Sigmoid colon (tissue), 4 donors: ENCODE results near the gene STEAP1.
"Not testable (repeated sequence)": the region's sequence is repeated elsewhere in the genome, so short reads cannot be mapped to it uniquely, and the experiment has no call there.

Experiments used
- CTCF ChIP-seq, 4 experiments: fragments of 450-650 bp in 3 of 4; fragments of 200-600 bp in 1 of 4; IDR thresholded peaks; one replicate each; pipeline ENCODE4 v1.5.1; 2016 to 2019; ENCODE audit warnings: antibody characterized with exemption in 4 of 4, mild to moderate bottlenecking in 3 of 4, moderate library complexity in 2 of 4
- EP300 ChIP-seq, 4 donors: sonication (generic); formaldehyde crosslinking; IDR thresholded peaks; one replicate each; pipeline ENCODE4 v1.6.1; 2017; ENCODE audit warnings: antibody characterized with exemption in 4 of 4
- POLR2A ChIP-seq, 2 donors: fragments of 450-650 bp; IDR thresholded peaks; one replicate each; pipeline ENCODE4 v1.6.1; 2016; ENCODE audit warnings: antibody characterized with exemption in 2 of 2, mild to moderate bottlenecking in 2 of 2, moderate library complexity in 2 of 2
- POLR2AphosphoS5 ChIP-seq, 4 donors: sonication (generic); formaldehyde crosslinking; IDR thresholded peaks; one replicate each; pipeline ENCODE4 v1.6.1; 2017; ENCODE audit warnings: antibody characterized with exemption in 4 of 4

DNA sequence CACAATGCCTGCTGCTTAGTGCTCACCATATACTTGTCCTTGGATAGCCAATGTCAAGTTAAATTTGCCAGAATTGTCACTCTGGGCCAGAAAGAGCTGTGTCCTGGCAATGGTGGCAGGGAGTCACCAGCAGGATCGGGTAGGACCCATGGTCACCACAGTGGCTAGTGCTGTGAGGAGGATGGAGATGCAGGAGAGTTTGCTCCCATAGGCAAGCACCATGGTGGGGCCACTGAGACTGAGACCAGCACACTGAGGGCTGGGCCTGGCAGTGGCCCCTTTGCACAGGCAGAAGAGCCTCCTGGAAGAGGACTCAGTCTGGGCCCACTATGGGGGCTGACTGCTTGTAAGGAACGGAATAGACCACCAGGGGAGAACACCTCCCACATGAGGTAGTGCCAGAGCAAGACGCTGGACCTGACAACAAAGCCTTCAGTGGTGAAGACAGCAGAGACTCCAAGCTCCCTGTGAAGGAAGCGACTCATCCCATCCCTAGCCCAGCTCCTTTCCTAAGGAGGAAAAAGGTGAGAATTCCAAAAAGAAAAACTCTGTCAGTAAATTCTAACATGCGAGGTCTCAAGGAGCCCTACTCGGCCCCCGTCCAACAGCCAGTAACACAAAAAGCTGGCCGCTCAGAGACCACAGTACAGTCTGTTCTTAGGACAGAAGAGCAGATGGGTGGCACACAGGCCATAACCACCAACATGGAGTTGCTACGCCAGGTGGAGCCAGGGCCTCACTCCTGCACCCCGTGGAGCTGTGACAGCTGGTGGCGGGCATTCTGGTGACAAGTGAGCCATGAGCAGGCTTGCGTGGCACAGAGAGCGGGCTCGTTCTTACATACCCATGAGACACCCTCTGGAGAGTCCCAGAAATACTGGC is 6.9 kb upstream of the STEAP1 start:
- TF ChIP-seq CTCF, POLR2AphosphoS5, POLR2A, EP300 (IDR thresholded peaks at IDR 0.05): not testable (repeated sequence)
